Thyroid gland (tissue), 4 donors: ENCODE results near the gene PGLYRP1. TPM values are rescaled to one million over a fixed set of nuclear protein-coding genes. Genes with fewer than 3 reads are reported as not detected.

Experiments
- DNase-seq, 2 donors: peaks; one replicate each; pipeline ENCODE4 v3.0.0-alpha.2; 2019
- H3K27ac ChIP-seq, 3 donors: fragments of 200-600 bp; sonication (generic); 1 replicate in 2 of 3; 2 replicates in 1 of 3; pipeline ENCODE4 v1.5.1; 2016 to 2019; ENCODE audit warnings: mild to moderate bottlenecking in 1 of 3, moderate library complexity in 1 of 3
- H3K27me3 ChIP-seq: fragments of 200-600 bp; sonication (generic); one replicate; pipeline ENCODE4 v1.5.1; 2019
- H3K36me3 ChIP-seq, 2 donors: fragments of 200-600 bp; sonication (generic); one replicate each; pipeline ENCODE4 v1.5.1; 2016 to 2019
- H3K4me1 ChIP-seq, 2 donors: fragments of 200-600 bp; sonication (generic); one replicate each; pipeline ENCODE4 v1.5.1; 2017 to 2019
- H3K4me3 ChIP-seq, 3 donors: fragments of 200-600 bp; sonication (generic); replicated peaks in 1 of 3; 1 replicate in 2 of 3; 2 replicates in 1 of 3; pipeline ENCODE4 v1.5.1; 2016; ENCODE audit warnings: mild to moderate bottlenecking in 1 of 3
- H3K9me3 ChIP-seq: fragments of 200-600 bp; sonication (generic); one replicate; pipeline ENCODE4 v1.5.1; 2017
- POLR2A ChIP-seq, 2 donors: fragments of 450-650 bp; IDR thresholded peaks; one replicate each; pipeline ENCODE4 v1.6.1; 2017; ENCODE audit warnings: antibody characterized with exemption in 2 of 2, mild to moderate bottlenecking in 2 of 2, moderate library complexity in 1 of 2
- WGBS, 2 donors: methylation state at CpG; one replicate each; pipeline ENCODE4 v1.1.5; 2017; 5-methylcytosine and 5-hydroxymethylcytosine counted together
- intact Hi-C: fragments of 100-400 bp; cut with DNase I; formaldehyde crosslinking; loops from one replicate; pipeline ENCODE4 v1.15.1; 2023
- total RNA-seq, 4 donors: library from RNA; depleted of rRNA; stranded (reverse); fragments of >200 nt; gene quantifications; one replicate each; pipeline ENCODE4 v1.2.3, GENCODE V29; 2016
- TF ChIP-seq, protein P1 (sequence below), 6 experiments: fragments of 200-600 bp in 3 of 6; fragments of 450-650 bp in 3 of 6; sonication (generic) in 3 of 6; IDR thresholded peaks; one replicate each; pipeline ENCODE4 v1.5.1; 2016 to 2019; ENCODE audit warnings: antibody characterized with exemption in 6 of 6, mild to moderate bottlenecking in 2 of 6, inconsistent platforms in 1 of 6, moderate library complexity in 1 of 6

PGLYRP1 gene
- total RNA-seq, 4 donors from 2014 or later: 2.0 TPM; not detected in 3

DNA sequence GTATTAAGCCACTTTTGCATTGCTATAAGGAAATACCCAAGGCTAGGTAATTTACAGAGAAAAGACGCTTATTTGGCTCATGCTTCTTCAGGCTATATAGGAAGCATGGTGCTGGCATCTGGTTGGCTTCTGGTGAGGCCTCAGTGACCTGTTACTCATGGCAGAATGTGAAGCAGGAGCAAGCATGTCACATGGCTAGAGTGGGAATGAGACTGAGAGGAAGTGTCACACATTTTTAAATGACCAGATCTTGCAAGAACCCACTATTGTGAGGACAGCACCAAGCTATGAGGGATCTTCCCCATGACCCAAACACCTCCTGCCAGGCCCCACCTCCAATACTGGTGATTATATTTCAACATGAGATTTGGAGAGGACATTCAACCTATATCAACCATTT, 43.6 kb upstream of the PGLYRP1 start:
- Histone ChIP-seq H3K4me3 (no peak overlapping the region), H3K36me3 (no peaks in the 10 kb centered on the region), H3K4me1 (no peaks in the 10 kb centered on the region), H3K9me3 (no peaks in the 10 kb centered on the region), H3K27me3 (no peaks in the 10 kb centered on the region), H3K27ac (no peak overlapping the region)
- TF ChIP-seq POLR2A (IDR thresholded peaks at IDR 0.05): no peak
- TF ChIP-seq, protein P1, sequence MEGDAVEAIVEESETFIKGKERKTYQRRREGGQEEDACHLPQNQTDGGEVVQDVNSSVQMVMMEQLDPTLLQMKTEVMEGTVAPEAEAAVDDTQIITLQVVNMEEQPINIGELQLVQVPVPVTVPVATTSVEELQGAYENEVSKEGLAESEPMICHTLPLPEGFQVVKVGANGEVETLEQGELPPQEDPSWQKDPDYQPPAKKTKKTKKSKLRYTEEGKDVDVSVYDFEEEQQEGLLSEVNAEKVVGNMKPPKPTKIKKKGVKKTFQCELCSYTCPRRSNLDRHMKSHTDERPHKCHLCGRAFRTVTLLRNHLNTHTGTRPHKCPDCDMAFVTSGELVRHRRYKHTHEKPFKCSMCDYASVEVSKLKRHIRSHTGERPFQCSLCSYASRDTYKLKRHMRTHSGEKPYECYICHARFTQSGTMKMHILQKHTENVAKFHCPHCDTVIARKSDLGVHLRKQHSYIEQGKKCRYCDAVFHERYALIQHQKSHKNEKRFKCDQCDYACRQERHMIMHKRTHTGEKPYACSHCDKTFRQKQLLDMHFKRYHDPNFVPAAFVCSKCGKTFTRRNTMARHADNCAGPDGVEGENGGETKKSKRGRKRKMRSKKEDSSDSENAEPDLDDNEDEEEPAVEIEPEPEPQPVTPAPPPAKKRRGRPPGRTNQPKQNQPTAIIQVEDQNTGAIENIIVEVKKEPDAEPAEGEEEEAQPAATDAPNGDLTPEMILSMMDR (IDR thresholded peaks at IDR 0.05): no peak
- intact Hi-C loops: no loop called here
- DNase-seq: no peak
- 73 to 83% methylated on average over 1 of the region's 1 CpG for WGBS, 2 donors

- 47 to 59% methylated on average over 7 of the region's 7 CpGs for WGBS, 2 donors
- intact Hi-C loops: no loop called here
- H3K27me3 ChIP-seq: no peaks in the 10 kb centered on the region
- no peak for DNase-seq
- no peak overlapping the region for H3K27ac ChIP-seq
- H3K4me1 ChIP-seq: no peaks in the 10 kb centered on the region
- H3K36me3 ChIP-seq: no peaks in the 10 kb centered on the region
- TF ChIP-seq, protein P1 (IDR thresholded peaks at IDR 0.05): no peak
- no peak for TF ChIP-seq POLR2A (IDR thresholded peaks at IDR 0.05)
- H3K4me3 ChIP-seq: no peak overlapping the region
- H3K9me3 ChIP-seq: no peaks in the 10 kb centered on the region
Measured at GRCh38 chr19:46065486-46066071, 42.7 kb upstream of the PGLYRP1 start.

DNA sequence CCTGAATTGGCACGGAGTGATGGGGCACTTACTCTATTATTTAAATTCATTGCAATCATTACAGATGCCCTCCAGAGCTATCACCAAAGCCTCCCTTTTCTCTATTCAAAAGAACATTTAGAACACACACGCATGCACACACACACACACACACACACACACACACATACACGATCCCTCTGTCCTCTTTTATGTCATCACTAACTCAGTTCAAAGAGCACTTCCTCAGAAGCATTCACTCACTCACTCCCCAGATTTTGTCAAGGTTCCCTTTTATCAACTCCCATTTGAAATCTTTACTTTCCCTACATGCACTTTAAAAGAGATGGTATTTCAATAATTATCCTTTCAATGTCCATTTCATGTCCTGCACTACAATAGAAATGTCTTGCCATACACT, 40.3 kb upstream of the PGLYRP1 start:
- H3K27me3 ChIP-seq: no peaks in the 10 kb centered on the region

DNA sequence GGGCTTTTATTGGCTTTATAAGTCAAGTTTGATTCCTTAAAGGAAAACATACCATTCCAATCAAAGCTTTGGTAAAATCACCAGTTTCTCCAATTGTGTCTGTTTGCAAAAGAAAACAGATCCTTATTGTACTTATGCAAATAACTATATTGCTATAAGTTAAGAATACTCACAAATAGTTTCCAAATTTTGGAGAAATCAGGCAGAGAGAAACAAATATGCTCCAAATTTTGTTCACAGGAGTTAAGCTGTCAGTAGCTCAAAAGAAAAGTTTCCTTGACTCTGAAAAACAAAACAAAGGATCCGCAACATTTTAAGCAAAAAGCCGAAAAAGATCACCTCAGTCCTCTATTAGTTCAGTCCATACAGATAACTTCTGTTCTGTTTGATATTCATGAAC, 37.2 kb upstream of the PGLYRP1 start:
- no peak overlapping the region for H3K4me3 ChIP-seq
- intact Hi-C loops: no loop called here
- TF ChIP-seq, protein P1 (IDR thresholded peaks at IDR 0.05): no peak
- no peak for TF ChIP-seq POLR2A (IDR thresholded peaks at IDR 0.05)
- DNase-seq: no peak
- H3K27me3 ChIP-seq: no peaks in the 10 kb centered on the region
- no peaks in the 10 kb centered on the region for H3K9me3 ChIP-seq
- no peaks in the 10 kb centered on the region for H3K36me3 ChIP-seq
- WGBS, 2 donors: 86 to 92% methylated on average over 2 of the region's 2 CpGs
- no peak overlapping the region for H3K27ac ChIP-seq
- H3K4me1 ChIP-seq: no peaks in the 10 kb centered on the region

More for the DNA sequence above, 40.3 kb upstream of the PGLYRP1 start:
- H3K36me3 ChIP-seq: no peaks in the 10 kb centered on the region
- WGBS, 2 donors: 75 to 83% methylated on average over 3 of the region's 3 CpGs
- DNase-seq: no peak
- intact Hi-C loops: no loop called here
- no peak for TF ChIP-seq POLR2A (IDR thresholded peaks at IDR 0.05)
- TF ChIP-seq, protein P1 (IDR thresholded peaks at IDR 0.05): no peak
- no peak overlapping the region for H3K27ac ChIP-seq
- H3K4me1 ChIP-seq: no peaks in the 10 kb centered on the region
- no peak overlapping the region for H3K4me3 ChIP-seq
- no peaks in the 10 kb centered on the region for H3K9me3 ChIP-seq

- TF ChIP-seq POLR2A (IDR thresholded peaks at IDR 0.05): no peak
- TF ChIP-seq, protein P1 (IDR thresholded peaks at IDR 0.05): no peak
- 93 to 99% methylated on average over 3 of the region's 3 CpGs for WGBS, 2 donors
- no peak for DNase-seq
- H3K4me3 ChIP-seq: no peak overlapping the region
- H3K4me1 ChIP-seq: no peaks in the 10 kb centered on the region
- no peaks in the 10 kb centered on the region for H3K36me3 ChIP-seq
- no peaks in the 10 kb centered on the region for H3K9me3 ChIP-seq
- H3K27ac ChIP-seq: no peak overlapping the region
- intact Hi-C loops: no loop called here
- H3K27me3 ChIP-seq: no peaks in the 10 kb centered on the region
Measured at GRCh38 chr19:46058778-46059177, 35.9 kb upstream of the PGLYRP1 start.
